Measurements from ENCODE around the gene MED19.
"Not testable (repeated sequence)": the region's sequence is repeated elsewhere in the genome, so short reads cannot be mapped to it uniquely, and the experiment has no call there.

Gene MED19

GRCh38 chr11:57711414-57712255 is at the start of gene MED19:
TSS of gene MED19 (minus strand) at chr11:57712215. CDS start at chr11:57712179, 36 bp downstream.
- no peak for DNase-seq

GRCh38 chr11:57758174-57758573 is 46.2 kb upstream of the MED19 start:
- DNase-seq: no peak

- DNase-seq: no peak
Observed at GRCh38 chr11:57752954-57753353, 40.9 kb upstream of the MED19 start.

GRCh38 chr11:57751676-57752253 is 39.8 kb upstream of the MED19 start, which contains the start of gene BTBD18:
TSS of gene BTBD18 (minus strand) at chr11:57751819. CDS start at chr11:57751188, 631 bp downstream.
- no peak for DNase-seq

GRCh38 chr11:57751176-57751575 is 39.2 kb upstream of the MED19 start:
- DNase-seq: no peak

- no peak for DNase-seq
Observed at GRCh38 chr11:57746920-57747319, 34.9 kb upstream of the MED19 start.

GRCh38 chr11:57745206-57745605 is 33.2 kb upstream of the MED19 start:
- DNase-seq: no peak

- no peak for DNase-seq
Observed at GRCh38 chr11:57744357-57744756, 32.3 kb upstream of the MED19 start.

- no peak for DNase-seq
Observed at GRCh38 chr11:57742087-57742452, 30.1 kb upstream of the MED19 start.

GRCh38 chr11:57741132-57742086 is 29.4 kb upstream of the MED19 start, which contains the start of gene SELENOH:
TSS of gene SELENOH (plus strand) at chr11:57741491. CDS start at chr11:57741596, 105 bp downstream.
- DNase-seq: peak; percentile 85

- no peak for DNase-seq
Observed at GRCh38 chr11:57735619-57736298, 23.7 kb upstream of the MED19 start.

GRCh38 chr11:57732661-57733060 is 20.6 kb upstream of the MED19 start:
- DNase-seq: no peak

GRCh38 chr11:57729479-57729878 is 17.5 kb upstream of the MED19 start:
- DNase-seq: no peak

GRCh38 chr11:57728829-57729228 is 16.8 kb upstream of the MED19 start:
- DNase-seq: no peak

- no peak for DNase-seq
Observed at GRCh38 chr11:57727185-57727584, 15.2 kb upstream of the MED19 start.

- DNase-seq: not testable (repeated sequence)
Observed at GRCh38 chr11:57716726-57717125, 4.7 kb upstream of the MED19 start.

- DNase-seq: no peak
Observed at GRCh38 chr11:57713835-57714234, 1.8 kb upstream of the MED19 start.

GRCh38 chr11:57712256-57713150 is 488 bp upstream of the MED19 start, which contains the start of gene TMX2:
TSS of gene TMX2 (plus strand) at chr11:57712593. CDS start at chr11:57712619, 26 bp downstream.
- DNase-seq: peak; percentile 98

- no peak for DNase-seq
Observed at GRCh38 chr11:57709802-57710367, 2.1 kb downstream of the MED19 start.

- not testable (repeated sequence) for DNase-seq
Observed at GRCh38 chr11:57705432-57705831, 6.6 kb downstream of the MED19 start.

GRCh38 chr11:57704932-57705331 is 7.1 kb downstream of the MED19 start:
- DNase-seq: no peak

All from NCI-H524 treated with DMSO at 0.1 percent for 48 hours (cell line).